ENCODE data around the gene SCYL1.
A peak's percentile ranks its signal among the peaks of the same experiment; 100 is the strongest.

Gene SCYL1

GRCh38 chr11:65572356-65573051 is 47.6 kb downstream of the SCYL1 start, which contains the start of gene FAM89B:
Gene FAM89B, plus strand, starts transcription at chr11:65572538. Its CDS starts 132 bp downstream, at chr11:65572670.
- Mint-ChIP-seq H3K9me3 (no peaks in the 10 kb centered on the region), H3K27me3 (no peaks in the 10 kb centered on the region), H3K27ac (peak within 1 kb of the TSS; percentile 94), H3K4me3 (peak within 1 kb of the TSS; percentile 92), H3K4me1 (ENCODE audit: low read depth) (peaks cover 62% of the 10 kb centered on the region), H3K36me3 (ENCODE audit: low read depth) (peaks cover 22% of the 10 kb centered on the region)

- Mint-ChIP-seq H3K27me3 (no peaks in the 10 kb centered on the region), H3K4me3 (peak overlapping the region; percentile 82), H3K9me3 (no peaks in the 10 kb centered on the region), H3K27ac (peak overlapping the region; percentile 71), H3K36me3 (ENCODE audit: low read depth) (peaks cover 21% of the 10 kb centered on the region), H3K4me1 (ENCODE audit: low read depth) (peaks cover 64% of the 10 kb centered on the region)
Measured at GRCh38 chr11:65573391-65574079, 48.7 kb downstream of the SCYL1 start.

GRCh38 chr11:65574109-65574810 is 49.4 kb downstream of the SCYL1 start:
- Mint-ChIP-seq H3K27ac (peak overlapping the region; percentile 91), H3K9me3 (no peaks in the 10 kb centered on the region), H3K36me3 (ENCODE audit: low read depth) (peaks cover 23% of the 10 kb centered on the region), H3K4me1 (ENCODE audit: low read depth) (peaks cover 60% of the 10 kb centered on the region), H3K4me3 (peak overlapping the region; percentile 85), H3K27me3 (no peaks in the 10 kb centered on the region)

DNA sequence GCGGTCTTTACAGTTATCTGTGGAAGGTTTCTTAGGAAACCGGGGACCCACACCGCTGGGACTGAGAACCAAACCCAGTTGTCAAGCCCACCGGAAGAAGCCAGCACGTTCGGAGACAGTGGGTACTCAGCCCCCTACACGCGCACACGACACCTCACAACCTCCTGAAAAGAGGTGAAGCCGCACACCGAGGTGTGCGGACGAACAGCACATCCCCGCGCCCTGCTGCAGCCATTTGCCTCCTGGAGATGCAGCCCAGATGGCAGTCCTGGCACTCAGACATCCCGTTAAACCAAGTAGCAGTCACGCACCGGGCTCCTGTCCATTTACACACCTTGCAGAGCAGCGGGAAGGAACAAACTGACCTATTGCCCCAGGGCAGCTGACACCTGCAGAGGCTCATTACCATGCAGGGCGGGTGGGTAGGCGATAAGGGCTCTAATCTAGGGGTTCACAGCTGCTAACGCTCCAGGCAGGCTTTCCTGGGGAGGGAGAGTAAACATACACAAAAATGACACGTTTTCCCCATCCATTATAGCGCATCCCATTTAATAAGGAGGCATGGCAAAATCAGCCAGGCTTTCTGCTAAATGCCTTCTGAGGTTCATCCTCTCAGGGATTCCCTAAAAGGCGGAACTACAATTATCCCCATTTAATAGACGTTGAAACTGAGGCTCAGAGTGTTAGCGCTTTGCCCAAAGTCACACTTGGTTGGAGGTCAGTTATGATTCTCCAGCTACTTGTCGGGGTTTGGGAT is 50.1 kb downstream of the SCYL1 start:
- H3K4me3 Mint-ChIP-seq = peak overlapping the region; percentile 85
- H3K27ac Mint-ChIP-seq = peak overlapping the region; percentile 91
- H3K9me3 Mint-ChIP-seq = no peaks in the 10 kb centered on the region
- H3K4me1 Mint-ChIP-seq (ENCODE audit: low read depth) = peaks cover 60% of the 10 kb centered on the region
- no peaks in the 10 kb centered on the region for H3K27me3 Mint-ChIP-seq
- H3K36me3 Mint-ChIP-seq (ENCODE audit: low read depth) = peaks cover 30% of the 10 kb centered on the region

DNA sequence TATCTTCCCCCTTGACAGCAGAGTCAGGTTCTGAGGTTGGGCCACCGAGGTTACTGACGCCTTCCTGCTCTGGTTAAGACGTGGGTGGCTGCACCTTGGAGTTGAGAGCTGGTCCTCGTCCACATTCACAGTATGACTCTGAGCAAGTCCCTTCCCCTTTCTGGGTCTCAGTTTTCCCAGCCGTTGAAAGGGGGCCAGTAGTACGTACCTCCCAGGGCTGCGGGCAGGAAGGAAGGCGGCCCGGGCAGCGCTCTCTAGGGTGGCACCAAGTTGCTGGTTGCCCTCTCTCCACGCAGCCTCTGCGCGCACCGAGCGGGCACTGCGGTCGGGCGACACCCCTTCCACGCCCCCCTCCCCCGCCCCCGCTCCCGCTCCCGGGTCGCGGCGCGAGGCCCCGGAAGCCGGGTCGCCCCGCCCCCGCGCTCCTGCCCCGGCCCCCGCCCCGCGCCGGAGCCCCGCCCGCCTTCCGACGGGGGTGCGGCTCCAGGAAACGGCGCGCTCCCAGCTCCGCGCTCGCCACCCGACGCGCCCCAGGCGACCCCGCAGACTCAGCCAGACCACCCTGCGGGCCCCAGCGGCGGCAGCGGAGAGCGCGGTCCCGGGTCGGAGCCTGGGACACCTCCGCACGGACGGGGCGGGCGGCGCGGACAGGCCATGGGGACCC is 50.8 kb downstream of the SCYL1 start, which contains the start of gene EHBP1L1:
TSS of gene EHBP1L1 (plus strand) at position 486 of the 664 bp plus-strand sequence. CDS start 250 bp downstream, outside the sequence.
- peak within 1 kb of the TSS; percentile 91 for H3K27ac Mint-ChIP-seq
- H3K4me1 Mint-ChIP-seq (ENCODE audit: low read depth) = peaks cover 57% of the 10 kb centered on the region
- no peaks in the 10 kb centered on the region for H3K9me3 Mint-ChIP-seq
- no peaks in the 10 kb centered on the region for H3K27me3 Mint-ChIP-seq
- H3K4me3 Mint-ChIP-seq = peak within 1 kb of the TSS; percentile 90
- H3K36me3 Mint-ChIP-seq (ENCODE audit: low read depth) = peaks cover 31% of the 10 kb centered on the region

- peak overlapping the region; percentile 84 for H3K27ac Mint-ChIP-seq
- H3K4me1 Mint-ChIP-seq (ENCODE audit: low read depth) = peaks cover 53% of the 10 kb centered on the region
- H3K4me3 Mint-ChIP-seq = peak overlapping the region; percentile 90
- H3K27me3 Mint-ChIP-seq = no peaks in the 10 kb centered on the region
- peaks cover 33% of the 10 kb centered on the region for H3K36me3 Mint-ChIP-seq (ENCODE audit: low read depth)
- H3K9me3 Mint-ChIP-seq = no peaks in the 10 kb centered on the region
Measured at GRCh38 chr11:65576232-65576866, 51.5 kb downstream of the SCYL1 start.

DNA sequence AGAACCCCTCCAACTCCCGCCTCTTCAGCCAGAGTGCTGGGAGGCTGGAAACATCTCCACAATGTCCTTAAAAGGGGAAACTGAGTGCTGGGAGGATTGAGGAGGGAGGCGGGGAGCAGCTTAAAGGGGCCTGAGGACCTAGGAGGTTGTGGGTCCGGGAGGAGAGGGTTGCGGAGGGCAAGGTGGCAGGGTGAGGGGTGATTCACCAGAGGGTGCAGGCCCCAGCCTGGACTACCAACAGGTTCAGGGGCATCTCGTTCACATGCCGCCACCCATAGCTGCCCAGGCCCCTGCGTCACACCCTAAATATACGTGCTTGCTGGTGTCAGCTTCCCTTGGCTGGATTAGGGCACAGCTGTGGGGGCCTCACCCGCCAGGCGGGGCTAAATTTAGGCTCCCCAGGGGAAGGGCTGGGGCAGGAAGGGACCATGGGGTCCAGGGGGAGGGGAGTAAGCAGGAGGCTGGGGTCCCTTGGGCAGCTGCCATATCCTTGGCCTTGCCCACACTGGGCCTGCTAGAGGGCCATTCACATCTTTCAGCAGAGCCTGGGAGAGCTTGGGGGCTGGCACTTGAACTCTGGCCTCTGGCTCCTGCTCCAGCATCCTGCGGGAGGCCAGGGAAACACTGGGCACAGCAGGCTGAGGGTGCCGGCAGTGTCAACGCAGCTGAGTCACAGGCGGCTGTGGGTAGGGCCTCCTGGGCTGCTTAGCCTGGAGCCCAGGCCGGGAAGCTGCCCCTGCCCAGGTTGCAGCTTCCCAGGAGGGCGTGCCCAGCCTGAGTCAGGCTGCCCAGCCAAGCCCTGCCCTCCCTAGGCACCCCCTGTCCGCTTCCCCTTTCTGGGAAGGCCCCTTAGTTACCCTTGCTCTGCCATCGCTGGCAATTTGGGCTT is 52.2 kb downstream of the SCYL1 start:
- Mint-ChIP-seq H3K4me1 (ENCODE audit: low read depth) (peaks cover 45% of the 10 kb centered on the region), H3K36me3 (ENCODE audit: low read depth) (peaks cover 33% of the 10 kb centered on the region)

GRCh38 chr11:65577756-65578109 is 52.9 kb downstream of the SCYL1 start:
- Mint-ChIP-seq H3K27me3 (no peaks in the 10 kb centered on the region), H3K9me3 (no peaks in the 10 kb centered on the region), H3K4me1 (ENCODE audit: low read depth) (peaks cover 42% of the 10 kb centered on the region)

More for the DNA sequence above, 52.2 kb downstream of the SCYL1 start:
- Mint-ChIP-seq H3K4me3 (peak overlapping the region; percentile 90), H3K9me3 (no peaks in the 10 kb centered on the region), H3K27me3 (no peaks in the 10 kb centered on the region), H3K27ac (peak overlapping the region; percentile 84)

DNA sequence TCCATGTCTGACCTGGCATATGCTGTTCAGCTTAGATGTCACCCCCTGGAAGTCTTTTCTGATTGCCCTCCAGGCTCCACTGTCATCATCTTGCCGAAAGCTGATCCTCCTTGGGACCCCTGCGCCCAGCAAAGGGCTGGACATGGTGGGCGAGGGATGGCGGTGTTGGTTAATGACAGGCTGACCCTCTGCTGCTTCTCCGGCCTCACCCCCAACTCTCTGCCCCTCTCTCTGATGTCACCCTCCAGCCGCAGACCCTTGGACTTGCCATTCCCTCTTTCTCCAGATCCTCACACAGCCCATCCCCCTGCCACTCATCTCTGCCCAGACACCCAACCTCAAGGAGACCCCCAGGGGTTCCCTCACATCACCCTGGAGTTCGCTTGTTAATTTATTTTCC is 53.3 kb downstream of the SCYL1 start:
- Mint-ChIP-seq H3K4me3 (peak overlapping the region; percentile 90), H3K9me3 (no peaks in the 10 kb centered on the region), H3K4me1 (ENCODE audit: low read depth) (peaks cover 40% of the 10 kb centered on the region), H3K27me3 (no peaks in the 10 kb centered on the region), H3K36me3 (ENCODE audit: low read depth) (peaks cover 32% of the 10 kb centered on the region), H3K27ac (peak overlapping the region; percentile 67)

More at GRCh38 chr11:65577756-65578109, 52.9 kb downstream of the SCYL1 start:
- H3K27ac Mint-ChIP-seq = no peak overlapping the region
- H3K36me3 Mint-ChIP-seq (ENCODE audit: low read depth) = peaks cover 32% of the 10 kb centered on the region
- peak overlapping the region; percentile 90 for H3K4me3 Mint-ChIP-seq

DNA sequence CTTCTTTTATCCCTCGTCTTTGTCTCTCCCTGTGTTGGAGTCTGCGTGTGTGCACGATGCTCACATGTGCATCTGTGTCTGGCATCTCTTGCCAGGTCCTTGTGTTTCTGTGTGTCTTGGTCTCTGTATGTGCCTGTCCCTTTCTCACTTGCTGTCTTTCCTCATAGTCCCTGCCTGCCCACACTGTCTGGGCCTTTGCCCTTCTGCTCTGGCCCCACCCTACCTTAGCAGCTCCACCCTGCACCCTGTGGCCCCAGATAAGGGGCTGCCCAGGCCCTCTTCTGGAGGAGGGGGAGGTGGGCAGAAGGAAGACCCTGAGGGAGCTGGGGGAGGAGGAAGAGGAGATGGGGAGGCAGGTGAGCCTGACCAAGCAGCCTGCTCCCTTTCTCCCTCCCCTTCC is 53.8 kb downstream of the SCYL1 start:
- no peaks in the 10 kb centered on the region for H3K9me3 Mint-ChIP-seq
- H3K36me3 Mint-ChIP-seq (ENCODE audit: low read depth) = peaks cover 29% of the 10 kb centered on the region
- no peaks in the 10 kb centered on the region for H3K27me3 Mint-ChIP-seq
- H3K4me3 Mint-ChIP-seq = peak overlapping the region; percentile 90
- H3K4me1 Mint-ChIP-seq (ENCODE audit: low read depth) = peaks cover 34% of the 10 kb centered on the region
- peak overlapping the region; percentile 67 for H3K27ac Mint-ChIP-seq

DNA sequence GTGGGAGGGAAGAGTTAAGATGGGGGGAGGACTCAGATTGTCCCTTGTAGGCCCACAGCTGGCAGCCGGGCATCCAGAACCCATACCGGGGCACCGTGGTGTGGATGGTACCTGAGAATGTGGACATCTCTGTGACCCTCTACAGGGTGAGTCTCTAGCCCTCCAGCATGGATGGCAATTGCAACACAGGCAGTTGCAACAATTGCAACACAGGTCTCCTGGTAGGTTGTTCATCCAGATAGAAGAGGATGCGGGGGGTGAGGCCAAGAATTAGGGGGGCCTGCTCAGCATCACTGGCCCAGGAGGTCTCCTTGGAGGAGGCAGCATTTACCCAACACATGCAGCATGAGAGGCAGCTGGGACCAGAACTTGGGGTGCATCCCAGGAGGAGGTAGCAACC is 54.4 kb downstream of the SCYL1 start:
- Mint-ChIP-seq H3K27ac (no peak overlapping the region), H3K36me3 (ENCODE audit: low read depth) (peaks cover 29% of the 10 kb centered on the region), H3K4me1 (ENCODE audit: low read depth) (peaks cover 33% of the 10 kb centered on the region), H3K27me3 (no peaks in the 10 kb centered on the region), H3K9me3 (no peaks in the 10 kb centered on the region), H3K4me3 (no peak overlapping the region)

DNA sequence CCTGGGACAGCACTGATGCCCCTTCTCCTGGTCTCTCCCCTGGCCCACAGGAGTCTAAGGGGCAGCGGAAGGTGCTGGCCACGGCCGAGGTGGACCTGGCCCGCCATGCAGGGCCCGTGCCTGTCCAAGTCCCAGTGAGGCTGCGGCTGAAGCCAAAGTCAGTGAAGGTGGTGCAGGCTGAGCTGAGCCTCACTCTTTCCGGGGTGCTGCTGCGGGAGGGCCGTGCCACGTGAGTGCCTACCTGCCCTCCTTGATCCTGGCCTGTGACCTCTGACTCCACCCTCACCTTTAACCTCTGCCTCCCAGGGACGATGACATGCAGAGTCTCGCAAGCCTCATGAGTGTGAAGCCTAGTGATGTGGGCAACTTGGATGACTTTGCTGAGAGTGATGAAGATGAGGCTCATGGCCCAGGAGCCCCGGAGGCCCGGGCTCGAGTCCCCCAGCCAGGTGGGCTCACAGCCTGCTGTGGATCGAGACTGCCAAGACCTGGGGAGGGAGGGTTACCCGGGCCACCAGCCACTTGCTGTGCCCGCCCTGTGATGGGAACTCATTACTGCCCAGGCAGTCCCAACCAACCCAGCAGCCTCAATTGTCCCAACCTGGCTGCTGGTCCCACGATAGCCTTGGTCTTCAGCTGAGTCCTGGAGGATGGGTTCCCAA is 55.3 kb downstream of the SCYL1 start:
- H3K36me3 Mint-ChIP-seq (ENCODE audit: low read depth) = peaks cover 32% of the 10 kb centered on the region

More for the DNA sequence above, 55.3 kb downstream of the SCYL1 start:
- Mint-ChIP-seq H3K4me1 (ENCODE audit: low read depth) (peaks cover 27% of the 10 kb centered on the region), H3K27ac (no peak overlapping the region), H3K9me3 (no peaks in the 10 kb centered on the region), H3K4me3 (no peak overlapping the region), H3K27me3 (no peaks in the 10 kb centered on the region)

Measured in stimulated activated naive CD8-positive, alpha-beta T cell treated with anti-CD3 and anti-CD28 coated beads, Interleukin-15, Interleukin-2, amounts not matched to agents 100 ng/mL and 50 ng/mL, for 24 hours (primary cell).